Limb (tissue), 2 donors: ENCODE data around the gene USB1.

Experiments
- DNase-seq, 2 donors: peaks; one replicate each; pipeline ENCODE4 v3.0.0-alpha.2; 2016; ENCODE audit errors: extremely low spot score in 2 of 2

The USB1 gene

GRCh38 chr16:58031016-58031800 is 30.0 kb downstream of the USB1 start:
- no peak for DNase-seq

- peak in 1 of 2 donors; percentile 56 for DNase-seq
Observed at GRCh38 chr16:58032710-58033293, 31.6 kb downstream of the USB1 start.

- DNase-seq, result no peak
Observed at GRCh38 chr16:58034128-58034685, 33.0 kb downstream of the USB1 start.

DNA sequence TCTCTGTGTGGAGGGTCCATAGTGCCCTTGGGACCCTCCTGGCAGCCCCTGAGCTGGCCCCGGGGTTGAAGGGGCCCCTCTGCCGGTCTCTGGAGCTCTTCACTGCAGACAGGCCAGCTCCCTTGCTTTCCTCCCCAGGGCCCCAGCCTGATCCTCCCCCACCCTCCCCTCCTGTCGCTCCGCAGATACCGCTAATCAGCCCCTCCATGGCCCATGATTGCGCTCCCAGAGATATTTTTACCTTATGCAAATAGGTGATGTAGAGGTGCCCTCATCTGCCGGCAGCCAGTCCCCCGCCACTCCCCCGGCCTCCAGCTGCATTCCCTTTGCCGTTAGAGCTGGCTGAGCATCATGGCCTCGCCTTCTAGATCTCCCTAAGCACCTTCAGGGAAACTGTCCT is 33.6 kb downstream of the USB1 start:
- no peak for DNase-seq

DNA sequence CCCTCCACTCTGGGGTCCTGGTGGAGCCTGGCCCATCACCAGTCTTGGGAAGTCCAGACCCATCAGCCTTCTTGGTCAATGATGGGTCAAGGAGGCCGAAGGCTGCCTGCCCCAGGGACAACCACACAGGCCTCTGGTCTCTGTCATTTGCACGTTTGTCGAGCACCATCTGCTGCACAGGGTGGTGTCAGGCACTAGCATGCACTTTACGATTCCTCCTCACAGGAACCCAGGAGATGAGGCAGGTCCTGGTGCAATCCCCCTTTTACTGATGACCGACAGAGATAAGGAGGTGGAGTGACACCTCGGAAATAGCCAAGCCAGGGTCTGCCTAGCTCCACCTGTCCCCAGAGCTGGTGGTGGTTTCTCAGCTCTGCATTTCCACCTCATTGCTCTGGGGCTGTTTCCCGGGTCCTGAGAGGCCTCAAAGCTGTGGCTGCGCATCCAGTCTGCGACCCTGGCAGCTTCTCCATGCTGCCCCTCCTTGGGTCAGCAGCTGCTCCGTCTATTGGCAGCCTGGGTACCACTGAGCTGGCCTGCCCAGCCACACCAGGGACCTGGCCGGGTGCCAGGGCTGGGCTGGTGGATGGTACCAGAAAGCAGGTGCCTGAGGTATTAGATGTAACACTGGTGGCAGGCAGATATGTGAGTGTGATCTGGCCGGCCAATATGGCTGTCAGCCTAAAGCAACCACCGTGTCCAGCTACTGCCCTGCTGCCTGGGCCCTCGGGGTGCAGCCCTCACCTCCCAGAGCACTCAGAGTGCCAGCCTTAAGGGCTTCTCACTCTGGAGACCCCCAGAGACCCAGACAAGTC is 34.4 kb downstream of the USB1 start:
- DNase-seq, result no peak

GRCh38 chr16:58036943-58037342 is 35.7 kb downstream of the USB1 start:
- no peak for DNase-seq

DNA sequence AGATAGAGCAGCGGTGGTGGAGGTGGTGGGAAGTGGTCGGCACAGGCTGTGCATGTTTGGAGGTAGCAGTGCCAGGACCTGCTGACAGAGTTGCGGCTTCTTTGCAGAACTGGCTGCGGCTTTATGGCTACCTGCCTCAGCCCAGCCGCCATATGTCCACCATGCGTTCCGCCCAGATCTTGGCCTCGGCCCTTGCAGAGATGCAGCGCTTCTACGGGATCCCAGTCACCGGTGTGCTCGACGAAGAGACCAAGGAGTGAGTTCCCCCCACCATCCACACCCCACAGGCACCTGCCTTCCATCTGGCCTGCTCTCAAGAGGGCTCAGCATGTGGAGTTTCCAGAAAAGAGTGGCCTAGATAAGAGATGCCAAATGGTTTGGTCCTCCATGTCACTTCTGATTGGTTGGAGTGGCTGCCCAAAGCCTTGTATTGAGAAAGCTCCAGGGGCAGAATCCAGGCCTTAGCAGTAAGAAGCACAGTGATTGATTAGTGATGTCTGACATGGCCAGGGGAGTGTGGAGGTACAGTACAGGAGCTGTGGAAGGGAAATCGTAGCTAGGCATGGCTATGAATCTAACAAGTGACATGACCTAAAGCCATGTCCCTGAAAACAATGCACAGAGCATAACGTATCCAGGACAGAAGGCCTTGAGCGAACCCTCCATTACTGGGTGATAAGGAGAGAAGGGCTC is 36.3 kb downstream of the USB1 start:
- no peak for DNase-seq

- no peak for DNase-seq
Observed at GRCh38 chr16:58038219-58038641, 37.0 kb downstream of the USB1 start.

GRCh38 chr16:58039829-58040495 is 38.8 kb downstream of the USB1 start:
- DNase-seq, result no peak

- DNase-seq, result no peak
Observed at GRCh38 chr16:58040496-58040846, 39.3 kb downstream of the USB1 start.

- no peak for DNase-seq
Observed at GRCh38 chr16:58040945-58041627, 39.9 kb downstream of the USB1 start.

DNA sequence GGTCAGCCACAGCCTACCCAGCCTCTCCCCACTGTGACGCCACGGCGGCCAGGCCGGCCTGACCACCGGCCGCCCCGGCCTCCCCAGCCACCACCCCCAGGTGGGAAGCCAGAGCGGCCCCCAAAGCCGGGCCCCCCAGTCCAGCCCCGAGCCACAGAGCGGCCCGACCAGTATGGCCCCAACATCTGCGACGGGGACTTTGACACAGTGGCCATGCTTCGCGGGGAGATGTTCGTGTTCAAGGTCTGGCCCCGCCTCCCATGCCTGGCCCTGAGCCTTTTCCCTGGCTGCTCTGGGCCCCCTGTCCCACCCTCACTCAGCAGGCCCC is 40.4 kb downstream of the USB1 start:
- DNase-seq, result no peak

GRCh38 chr16:58042001-58042885 is 41.0 kb downstream of the USB1 start:
- no peak for DNase-seq

- DNase-seq, result no peak
Observed at GRCh38 chr16:58042886-58043515, 41.8 kb downstream of the USB1 start.

GRCh38 chr16:58043571-58044155 is 42.5 kb downstream of the USB1 start:
- DNase-seq, result no peak

GRCh38 chr16:58044266-58045019 is 43.2 kb downstream of the USB1 start:
- DNase-seq, result no peak

- DNase-seq, result no peak
Observed at GRCh38 chr16:58045096-58045495, 43.9 kb downstream of the USB1 start.
